SU-DHL-6 (cell line): ENCODE measurements around the gene ZNF100.
"Not testable (repeated sequence)": the region's sequence is repeated elsewhere in the genome, so short reads cannot be mapped to it uniquely, and the experiment has no call there.

Experiments
- H2AFZ ChIP-seq: fragments of 200-600 bp; sonication (generic); 2 replicates; pipeline ENCODE4 v1.6.1; 2014; ENCODE audit warnings: low read depth, mild to moderate bottlenecking, moderate library complexity, mixed read lengths, antibody characterized with exemption, low read length; ENCODE audit not compliant: severe bottlenecking
- H3F3A ChIP-seq: fragments of 200-600 bp; shearing (Covaris generic); 2 replicates; pipeline ENCODE4 v1.6.0; 2016; ENCODE audit warnings: antibody characterized with exemption, mild to moderate bottlenecking; ENCODE audit not compliant: insufficient read depth
- H3K27ac ChIP-seq: fragments of 200-600 bp; sonication (generic); 2 replicates; pipeline ENCODE4 v1.5.1; 2016; ENCODE audit warnings: low read depth, mild to moderate bottlenecking, low read length, moderate library complexity, mixed read lengths
- H3K27me3 ChIP-seq: fragments of 200-600 bp; sonication (generic), shearing (Covaris generic); 2 replicates; pipeline ENCODE4 v1.6.0; 2014; ENCODE audit warnings: mild to moderate bottlenecking, low read length
- H3K36me3 ChIP-seq: fragments of 200-600 bp; sonication (generic); 2 replicates; pipeline ENCODE4 v1.6.1; 2014; ENCODE audit warnings: mild to moderate bottlenecking, low read length, mixed read lengths
- H3K4me2 ChIP-seq: fragments of 300-600, 200-600 bp; shearing (Covaris generic), sonication (generic); 2 replicates; pipeline ENCODE4 v1.6.0; 2014; ENCODE audit warnings: low read length, low read depth, mild to moderate bottlenecking; ENCODE audit not compliant: poor library complexity, severe bottlenecking
- H3K4me3 ChIP-seq: fragments of 200-600 bp; sonication (generic); 2 replicates; pipeline ENCODE4 v1.5.1; 2014; ENCODE audit warnings: antibody characterized with exemption, low read length, mild to moderate bottlenecking, mixed read lengths; ENCODE audit not compliant: insufficient read depth, poor library complexity, severe bottlenecking
- H3K79me2 ChIP-seq: fragments of 200-600 bp; sonication (generic); 2 replicates; pipeline ENCODE4 v1.6.1; 2014; ENCODE audit warnings: mild to moderate bottlenecking, low read length, moderate library complexity; ENCODE audit not compliant: insufficient read depth
- H3K9ac ChIP-seq: fragments of 200-600 bp; sonication (generic); 2 replicates; pipeline ENCODE4 v1.7.0; 2014; ENCODE audit warnings: mild to moderate bottlenecking, low read length
- H3K9me2 ChIP-seq: fragments of 200-600 bp; sonication (generic); replicated peaks from 2 replicates; pipeline ENCODE4 v1.6.1; 2014; ENCODE audit warnings: low read length; ENCODE audit not compliant: insufficient read depth
- H3K9me3 ChIP-seq: fragments of 200-600 bp; sonication (generic); 2 replicates; pipeline ENCODE4 v1.6.1; 2014; ENCODE audit warnings: low read length, mixed read lengths; ENCODE audit not compliant: insufficient read depth
- H4K20me1 ChIP-seq: fragments of 200-600 bp; sonication (generic); 2 replicates; pipeline ENCODE4 v1.6.1; 2014; ENCODE audit warnings: low read depth, mild to moderate bottlenecking, antibody characterized with exemption, low read length, moderate library complexity, mixed read lengths
- CTCF ChIP-seq: fragments of 200-600 bp; sonication (generic); IDR thresholded peaks from one replicate; pipeline ENCODE4 v1.5.1; 2017; ENCODE audit warnings: antibody characterized with exemption, mild to moderate bottlenecking, low read length, moderate library complexity; ENCODE audit not compliant: insufficient read depth, poor library complexity, severe bottlenecking
- EZH2phosphoT487 ChIP-seq: fragments of 200-600 bp; sonication (generic), shearing (Covaris generic); conservative IDR thresholded peaks from 2 replicates; pipeline ENCODE4 v1.6.1; 2018; ENCODE audit warnings: mild to moderate bottlenecking, antibody characterized with exemption, low read length, moderate library complexity, mixed read lengths

The ZNF100 gene

GRCh38 chr19:21680026-21680425 lies 87.4 kb downstream of the ZNF100 start:
- H3K4me2 ChIP-seq, result no peak overlapping the region
- H3K27ac ChIP-seq, result no peak overlapping the region
- no peak overlapping the region for H3K9ac ChIP-seq
- no peaks in the 10 kb centered on the region for H3K27me3 ChIP-seq
- no peaks in the 10 kb centered on the region for H3K36me3 ChIP-seq
- H3K4me3 ChIP-seq, result no peak overlapping the region
- H3F3A ChIP-seq, result no peaks in the 10 kb centered on the region
- peaks cover 13% of the 10 kb centered on the region; the same call in 1 of the 2 replicates for H3K9me3 ChIP-seq
- no peaks in the 10 kb centered on the region for H4K20me1 ChIP-seq
- TF ChIP-seq CTCF, result no peak
- TF ChIP-seq EZH2phosphoT487, result no peak
- no peaks in the 10 kb centered on the region for H3K9me2 ChIP-seq
- no peak overlapping the region for H2AFZ ChIP-seq
- no peaks in the 10 kb centered on the region for H3K79me2 ChIP-seq

- H3F3A ChIP-seq, result no peaks in the 10 kb centered on the region
- no peak overlapping the region for H3K27ac ChIP-seq
- no peak overlapping the region for H3K4me3 ChIP-seq
- no peaks in the 10 kb centered on the region for H3K9me2 ChIP-seq
- no peak overlapping the region for H2AFZ ChIP-seq
- no peaks in the 10 kb centered on the region for H3K79me2 ChIP-seq
- no peaks in the 10 kb centered on the region for H3K27me3 ChIP-seq
- no peak overlapping the region for H3K9ac ChIP-seq
- no peak overlapping the region for H3K4me2 ChIP-seq
- H3K9me3 ChIP-seq, result peaks cover 13% of the 10 kb centered on the region; the same call in 1 of the 2 replicates
- H3K36me3 ChIP-seq, result no peaks in the 10 kb centered on the region
- H4K20me1 ChIP-seq, result no peaks in the 10 kb centered on the region
- TF ChIP-seq CTCF (no peak), EZH2phosphoT487 (no peak)
Measured at GRCh38 chr19:21677696-21678418, 89.5 kb downstream of the ZNF100 start.

- TF ChIP-seq EZH2phosphoT487 (no peak), CTCF (no peak)
- Histone ChIP-seq H3K9me3 (0 out of 2 replicates have a peak, but pooled peaks cover 4% of the 10 kb centered on the region), H3K27me3 (no peaks in the 10 kb centered on the region), H3K9me2 (no peaks in the 10 kb centered on the region), H3K36me3 (no peaks in the 10 kb centered on the region), H3F3A (no peaks in the 10 kb centered on the region), H3K4me2 (no peak overlapping the region), H4K20me1 (no peaks in the 10 kb centered on the region), H3K27ac (no peak overlapping the region), H3K4me3 (no peak overlapping the region), H3K79me2 (no peaks in the 10 kb centered on the region), H2AFZ (no peak overlapping the region), H3K9ac (no peak overlapping the region)
Measured at GRCh38 chr19:21674454-21674853, 92.9 kb downstream of the ZNF100 start.

- H3K9me3 ChIP-seq, H3K27ac ChIP-seq, H3K36me3 ChIP-seq, H3K27me3 ChIP-seq, H3K9me2 ChIP-seq, H2AFZ ChIP-seq, H3K9ac ChIP-seq, H4K20me1 ChIP-seq, H3K4me3 ChIP-seq, H3K79me2 ChIP-seq, H3K4me2 ChIP-seq, H3F3A ChIP-seq: not testable (repeated sequence)
Measured at GRCh38 chr19:21673479-21673878, 93.9 kb downstream of the ZNF100 start.
